Measurements from ENCODE around the gene SFPQ. TPM values are rescaled to one million over a fixed set of nuclear protein-coding genes. Genes with fewer than 3 reads are reported as not detected.

Gene SFPQ
- total and polyA plus RNA-seq, 2 of the 8 experiments (the other 6 are each of a cell fraction or from before 2014, with no cell fraction given), result 118 to 469 TPM

- no peak overlapping the region for H3K9ac ChIP-seq (replicated peaks in 1 of 4; ENCODE audit: extremely low read depth in 1 of 4, low read depth in 3 of 4, low read length in 3 of 4)
- no peak overlapping the region for H3K14ac ChIP-seq (ENCODE audit: insufficient read length)
- peaks cover 0 to 2% (median 0%) of the 10 kb centered on the region in 4 experiments; a peak in 1 of 7 replicates for H3K4me1 ChIP-seq (replicated peaks in 1 of 4; ENCODE audit: control insufficient read depth in 3 of 4, insufficient read depth in 4 of 4, low read length in 3 of 4)
- peaks cover 6 to 10% of the 10 kb centered on the region in 2 experiments for H4K20me1 ChIP-seq (replicated peaks in 1 of 2; ENCODE audit: control insufficient read depth in 1 of 2, insufficient read depth in 2 of 2, low read length in 2 of 2)
- H2BK20ac ChIP-seq (ENCODE audit: low read length), result no peak overlapping the region
- no peak overlapping the region for H3K18ac ChIP-seq (ENCODE audit: extremely low read depth, low read length)
- H3K79me2 ChIP-seq (ENCODE audit: control insufficient read depth in 1 of 2, insufficient read depth in 2 of 2, low read length in 2 of 2), result no peaks in the 10 kb centered on the region
- H3K4me2 ChIP-seq (ENCODE audit: insufficient read depth in 1 of 2, low read depth in 2 of 2, low read length in 2 of 2), result no peak overlapping the region
- H4K8ac ChIP-seq (ENCODE audit: extremely low read depth, insufficient read depth, low read length), result no peak overlapping the region
- H2AK5ac ChIP-seq (ENCODE audit: low read depth, low read length), result no peak overlapping the region
- ChIA-PET CTCF (ENCODE audit: partially characterized antibody) (no interaction called here), POLR2A (ENCODE audit: partially characterized antibody) (interaction anchor here (0.8 to 5.7 kb wide), 7 partner anchors 8 to 34 kb away, joined by 3 to 46 read pairs (median 11); no protein-coding TSS in a partner anchor)
- no peak for FAIRE-seq
- WGBS, 2 experiments (ENCODE audit: extremely low coverage in 1 of 2, insufficient coverage in 1 of 2, insufficient read length in 1 of 2, insufficient replicate concordance in 2 of 2, low coverage in 1 of 2, low lambda C conversion rate in 2 of 2, missing lambda C conversion rate in 1 of 2), result 94% methylated on average over 2 of the region's 2 CpGs; no CpG with 5 or more reads in 1 of the 2 experiments
- no peak overlapping the region for H3K4ac ChIP-seq (replicated peaks; ENCODE audit: insufficient read length, low read depth, low read length)
- no peak overlapping the region for H3K27ac ChIP-seq (ENCODE audit: low read depth, low read length)
- no peaks in the 10 kb centered on the region for H3K9me3 ChIP-seq (ENCODE audit: insufficient read depth in 2 of 2, low read depth in 1 of 2, low read length in 1 of 2)
- H3K23ac ChIP-seq (ENCODE audit: insufficient read length), result no peak overlapping the region
- H3K27me3 ChIP-seq (replicated peaks in 1 of 4; ENCODE audit: control insufficient read depth in 3 of 4, extremely low read depth in 1 of 4, insufficient read depth in 3 of 4, low read length in 3 of 4), result no peaks in the 10 kb centered on the region
- no peak overlapping the region for H2BK12ac ChIP-seq (ENCODE audit: low read depth, low read length)
- H3K56ac ChIP-seq (replicated peaks; ENCODE audit: insufficient read length, low read depth, low read length), result no peak overlapping the region
- H3K36me3 ChIP-seq (ENCODE audit: control insufficient read depth in 2 of 4, insufficient read depth in 4 of 4, low read length in 3 of 4), result peaks cover 6 to 38% (median 26%) of the 10 kb centered on the region in 4 experiments
- no peak overlapping the region for H2BK120ac ChIP-seq (replicated peaks; ENCODE audit: low read depth, low read length)
- no peak overlapping the region for H2AFZ ChIP-seq (ENCODE audit: low read length)
- DNase-seq (ENCODE audit: low read depth in 1 of 2, low spot score in 2 of 2), result no peak
- H2BK15ac ChIP-seq (ENCODE audit: low read length), result no peak overlapping the region
- H3K4me3 ChIP-seq (ENCODE audit: extremely low read depth in 1 of 4, insufficient read depth in 2 of 4, low read depth in 3 of 4, low read length in 4 of 4), result no peak overlapping the region
- peaks cover 2% of the 10 kb centered on the region for H3K79me1 ChIP-seq (ENCODE audit: low read depth, low read length)
- TF ChIP-seq EZH2 (IDR thresholded peaks at IDR 0.05; ENCODE audit: low read depth, low read length, severe bottlenecking) (no peak), GABPA (IDR thresholded peaks at IDR 0.05; ENCODE audit: borderline replicate concordance, insufficient read depth, low read length) (no peak), SP2 (IDR thresholded peaks at IDR 0.05; ENCODE audit: low read length) (no peak), SIN3A (conservative IDR thresholded peaks at IDR 0.05 in 1 of 2, IDR thresholded peaks at IDR 0.05 in 1 of 2; ENCODE audit: low read depth in 1 of 2, low read length in 2 of 2) (no peak), YY1 (IDR thresholded peaks at IDR 0.05; ENCODE audit: low read depth, low read length) (no peak), CTCF (IDR thresholded peaks at IDR 0.05; ENCODE audit: control extremely low read depth in 1 of 3, insufficient read depth in 1 of 3, low read depth in 1 of 3, low read length in 3 of 3) (no peak), USF2 (IDR thresholded peaks at IDR 0.05; ENCODE audit: low read length) (no peak), POLR2AphosphoS5 (IDR thresholded peaks at IDR 0.05; ENCODE audit: low read depth, low read length) (no peak)
- H2BK5ac ChIP-seq (ENCODE audit: low read depth, low read length), result no peak overlapping the region
- no peak overlapping the region for H4K91ac ChIP-seq (replicated peaks; ENCODE audit: insufficient read length, low read length)
- H3K23me2 ChIP-seq (ENCODE audit: low read depth, low read length), result no peaks in the 10 kb centered on the region
- H4K5ac ChIP-seq (ENCODE audit: insufficient read length, low read depth, low read length), result no peak overlapping the region
Observed at GRCh38 chr1:35173491-35173890, 19.5 kb downstream of the SFPQ start.
